T-cell (primary cell): Measurements from ENCODE around the gene MICAL3. TPM values are rescaled to one million over a fixed set of nuclear protein-coding genes. Genes with fewer than 3 reads are reported as not detected.

Source experiments
- ATAC-seq, 4 experiments: fragments of 200-7000 bp in 3 of 4; fragments of 150-1000 bp in 1 of 4; cut with Tn5 transposase; replicated peaks in 1 of 4; 1 replicate in 3 of 4; 2 replicates in 1 of 4; pipeline ENCODE4 v1.10.0; 2021; ENCODE audit warnings: moderate library complexity in 3 of 4, mild to moderate bottlenecking in 2 of 4, moderate number of reproducible peaks in 1 of 4
- CTCF ChIA-PET, 2 donors: fragments of 300-600 bp; sonication (Branson Sonifier 250); formaldehyde crosslinking; loops; one replicate each; lab custom pipeline; 2022; ENCODE audit warnings: antibody characterized with exemption in 2 of 2; lab: Charles Lee
- POLR2A ChIA-PET, 2 donors: fragments of 300-600 bp; sonication (Branson Sonifier 250); formaldehyde crosslinking; loops; one replicate each; lab custom pipeline; 2022; ENCODE audit warnings: antibody characterized with exemption in 2 of 2; lab: Charles Lee
- DNase-seq, 35 experiments: peaks; one replicate each; pipeline versions ENCODE4 v3.0.0 to v3.0.0-alpha.2; 2013 to 2023
- H3K27ac ChIP-seq: one replicate; pipeline ENCODE4 v1.5.1; 2013; ENCODE audit warnings: low read length
- H3K27me3 ChIP-seq, 2 experiments: replicated peaks in 1 of 2; 1 replicate in 1 of 2; 2 replicates in 1 of 2; pipeline versions ENCODE4 v1.6.1 to v1.7.0; 2013; ENCODE audit warnings: low read length in 1 of 2, mixed read lengths in 1 of 2; ENCODE audit not compliant: control insufficient read depth in 2 of 2, insufficient read depth in 2 of 2; ENCODE audit errors: extremely low read depth in 1 of 2
- H3K36me3 ChIP-seq, 2 donors: 1 replicate in 1 of 2; 2 replicates in 1 of 2; pipeline versions ENCODE4 v1.6.1 to v1.7.0; 2013; ENCODE audit warnings: low read length in 1 of 2; ENCODE audit not compliant: control insufficient read depth in 2 of 2, insufficient read depth in 1 of 2; ENCODE audit errors: extremely low read depth in 1 of 2
- H3K4me1 ChIP-seq, 2 experiments: 1 replicate in 1 of 2; 2 replicates in 1 of 2; pipeline versions ENCODE4 v1.6.1 to v1.7.0; 2013; ENCODE audit warnings: low read length in 2 of 2, mixed read lengths in 1 of 2; ENCODE audit not compliant: insufficient read depth in 2 of 2, control insufficient read depth in 1 of 2; ENCODE audit errors: extremely low read depth in 1 of 2
- H3K4me3 ChIP-seq, 2 donors: 1 replicate in 1 of 2; 2 replicates in 1 of 2; pipeline versions ENCODE4 v1.5.1 to v1.7.0; 2013; ENCODE audit warnings: mild to moderate bottlenecking in 2 of 2, low read length in 1 of 2, moderate library complexity in 1 of 2; ENCODE audit not compliant: control insufficient read depth in 1 of 2; ENCODE audit errors: extremely low read depth in 1 of 2
- H3K9me3 ChIP-seq: 2 replicates; pipeline ENCODE4 v1.7.0; 2013
- H3K27ac Mint-ChIP-seq, 2 donors: one replicate each; pipeline ENCODE4 v1.8.0; 2020 to 2021; ENCODE audit warnings: mild to moderate bottlenecking in 2 of 2, mixed read lengths in 2 of 2
- H3K27me3 Mint-ChIP-seq, 2 donors: one replicate each; pipeline ENCODE4 v1.8.0; 2021 to 2022; ENCODE audit warnings: mixed read lengths in 2 of 2
- H3K36me3 Mint-ChIP-seq: one replicate; pipeline ENCODE4 v1.8.0; 2021; ENCODE audit warnings: mixed read lengths
- H3K4me1 Mint-ChIP-seq, 3 donors: one replicate each; pipeline ENCODE4 v1.8.0; 2020 to 2022; ENCODE audit warnings: mixed read lengths in 3 of 3, mild to moderate bottlenecking in 1 of 3
- H3K4me3 Mint-ChIP-seq, 3 donors: one replicate each; pipeline ENCODE4 v1.8.0; 2020 to 2022; ENCODE audit warnings: mild to moderate bottlenecking in 3 of 3, mixed read lengths in 3 of 3, moderate library complexity in 3 of 3
- H3K9me3 Mint-ChIP-seq, 3 donors: one replicate each; pipeline ENCODE4 v1.8.0; 2020 to 2022; ENCODE audit warnings: mixed read lengths in 3 of 3
- WGBS: methylation state at CpG from one replicate; pipeline ENCODE4 v1.1.5; 2013; ENCODE audit warnings: missing lambda C conversion rate; ENCODE audit not compliant: insufficient coverage; 5-methylcytosine and 5-hydroxymethylcytosine counted together
- total RNA-seq, 35 experiments: library from RNA in 6 of 35; stranded (reverse) in 6 of 35; fragments of 120-200 nt in 1 of 35; gene quantifications; one replicate each; pipeline versions ENCODE4 v1.2.1 to v1.2.4 and lab custom pipeline; 2013 to 2026

Gene MICAL3
- total RNA-seq, 5 donors from 2014 or later (not counting 1 experiment from before 2014, with no cell fraction given), result 19.1 to 37.5 (median 22.3) TPM

GRCh38 chr22:18059991-18060390 is 35.6 kb upstream of the MICAL3 start:
- no peak for DNase-seq
- 60% methylated on average over 1 of the region's 5 CpGs for WGBS
- no peak for ATAC-seq
- Histone ChIP-seq H3K9me3 (no peaks in the 10 kb centered on the region), H3K4me1 (no peaks in the 10 kb centered on the region), H3K36me3 (no peaks in the 10 kb centered on the region), H3K4me3 (no peak overlapping the region), H3K27ac (no peak overlapping the region), H3K27me3 (peaks cover 0 to 24% of the 10 kb centered on the region in 2 experiments)
- no peak overlapping the region for H3K27ac Mint-ChIP-seq
- no peaks in the 10 kb centered on the region for H3K9me3 Mint-ChIP-seq
- H3K27me3 Mint-ChIP-seq, result peaks cover 15 to 19% of the 10 kb centered on the region in 2 donors
- H3K36me3 Mint-ChIP-seq, result no peaks in the 10 kb centered on the region
- peaks cover 0 to 6% (median 3%) of the 10 kb centered on the region in 3 donors for H3K4me1 Mint-ChIP-seq
- CTCF ChIA-PET, result no interaction called here
- POLR2A ChIA-PET, result no interaction called here
- H3K4me3 Mint-ChIP-seq, result no peak overlapping the region

- ChIA-PET CTCF (no interaction called here), POLR2A (interaction anchor here in 1 of 2 donors (0.7 kb wide), 1 partner anchor 30 kb away, joined by 6 read pairs; no protein-coding TSS in a partner anchor)
- no peak overlapping the region for H3K4me3 Mint-ChIP-seq
- H3K27ac ChIP-seq, result no peak overlapping the region
- ATAC-seq (no peak), DNase-seq (no peak)
- no peaks in the 10 kb centered on the region for H3K4me1 ChIP-seq
- H3K36me3 Mint-ChIP-seq, result no peaks in the 10 kb centered on the region
- no peak overlapping the region for H3K27ac Mint-ChIP-seq
- H3K27me3 Mint-ChIP-seq, result peaks cover 10 to 14% of the 10 kb centered on the region in 2 donors
- H3K36me3 ChIP-seq, result no peaks in the 10 kb centered on the region
- H3K9me3 Mint-ChIP-seq, result no peaks in the 10 kb centered on the region
- 91% methylated on average over 1 of the region's 3 CpGs for WGBS
- H3K9me3 ChIP-seq, result no peaks in the 10 kb centered on the region
- peaks cover 0 to 19% of the 10 kb centered on the region in 2 experiments for H3K27me3 ChIP-seq
- H3K4me1 Mint-ChIP-seq, result peaks cover 0 to 5% (median 0%) of the 10 kb centered on the region in 3 donors
- H3K4me3 ChIP-seq, result no peak overlapping the region
These were observed 35.1 kb upstream of the MICAL3 start for GRCh38 chr22:18059473-18059872.

- H3K9me3 Mint-ChIP-seq, result no peaks in the 10 kb centered on the region
- no peaks in the 10 kb centered on the region for H3K4me1 ChIP-seq
- peaks cover 0 to 16% of the 10 kb centered on the region in 2 experiments for H3K27me3 ChIP-seq
- H3K27ac ChIP-seq, result no peak overlapping the region
- whole genome bisulfite sequencing, result 71% methylated on average over 5 of the region's 5 CpGs
- DNase-seq (no peak), ATAC-seq (no peak)
- H3K27ac Mint-ChIP-seq, result no peak overlapping the region
- CTCF ChIA-PET, result no interaction called here
- H3K4me3 ChIP-seq, result no peak overlapping the region
- H3K36me3 ChIP-seq, result no peaks in the 10 kb centered on the region
- H3K4me1 Mint-ChIP-seq, result peaks cover 0 to 5% (median 0%) of the 10 kb centered on the region in 3 donors
- H3K4me3 Mint-ChIP-seq, result no peak overlapping the region
- peaks cover 7 to 10% of the 10 kb centered on the region in 2 donors for H3K27me3 Mint-ChIP-seq
- H3K36me3 Mint-ChIP-seq, result no peaks in the 10 kb centered on the region
- POLR2A ChIA-PET, result interaction anchor here in 1 of 2 donors (0.7 kb wide), 1 partner anchor 30 kb away, joined by 6 read pairs; no protein-coding TSS in a partner anchor
- H3K9me3 ChIP-seq, result no peaks in the 10 kb centered on the region
These were observed 34.7 kb upstream of the MICAL3 start for GRCh38 chr22:18059094-18059417.

GRCh38 chr22:18058371-18059093 is 34.2 kb upstream of the MICAL3 start:
- ChIA-PET CTCF (no interaction called here), POLR2A (no interaction called here)
- Histone ChIP-seq H3K36me3 (no peaks in the 10 kb centered on the region), H3K27me3 (peaks cover 0 to 14% of the 10 kb centered on the region in 2 experiments), H3K9me3 (no peaks in the 10 kb centered on the region), H3K4me1 (no peaks in the 10 kb centered on the region), H3K27ac (no peak overlapping the region), H3K4me3 (no peak overlapping the region)
- 84% methylated on average over 4 of the region's 7 CpGs for WGBS
- no peak overlapping the region for H3K27ac Mint-ChIP-seq
- H3K4me3 Mint-ChIP-seq, result no peak overlapping the region
- no peak for DNase-seq
- no peaks in the 10 kb centered on the region for H3K36me3 Mint-ChIP-seq
- no peak for ATAC-seq
- H3K4me1 Mint-ChIP-seq, result peaks cover 0 to 5% (median 0%) of the 10 kb centered on the region in 3 donors
- peaks cover 4 to 6% of the 10 kb centered on the region in 2 donors for H3K27me3 Mint-ChIP-seq
- no peaks in the 10 kb centered on the region for H3K9me3 Mint-ChIP-seq

GRCh38 chr22:18057568-18058209 is 33.3 kb upstream of the MICAL3 start:
- no peak overlapping the region for H3K27ac ChIP-seq
- H3K4me3 ChIP-seq, result no peak overlapping the region
- H3K9me3 Mint-ChIP-seq, result no peaks in the 10 kb centered on the region
- DNase-seq (peak in 1 of 35 experiments; percentile 18), ATAC-seq (no peak)
- H3K4me1 Mint-ChIP-seq, result peaks cover 0 to 5% (median 0%) of the 10 kb centered on the region in 3 donors
- peaks cover 0 to 11% of the 10 kb centered on the region in 2 experiments for H3K27me3 ChIP-seq
- peaks cover 4 to 5% of the 10 kb centered on the region in 2 donors for H3K27me3 Mint-ChIP-seq
- H3K4me3 Mint-ChIP-seq, result no peak overlapping the region
- H3K36me3 ChIP-seq, result no peaks in the 10 kb centered on the region
- POLR2A ChIA-PET, result no interaction called here
- H3K9me3 ChIP-seq, result no peaks in the 10 kb centered on the region
- H3K36me3 Mint-ChIP-seq, result no peaks in the 10 kb centered on the region
- 71% methylated on average over 1 of the region's 4 CpGs for WGBS
- CTCF ChIA-PET, result no interaction called here
- H3K4me1 ChIP-seq, result no peaks in the 10 kb centered on the region
- H3K27ac Mint-ChIP-seq, result no peak overlapping the region

- no peak overlapping the region for H3K27ac Mint-ChIP-seq
- no peaks in the 10 kb centered on the region for H3K36me3 ChIP-seq
- ChIA-PET CTCF (interaction anchor here in 1 of 2 donors (0.6 kb wide), 1 partner anchor 138 kb away, joined by 3 read pairs; no protein-coding TSS in a partner anchor), POLR2A (no interaction called here)
- H3K4me3 ChIP-seq, result no peak overlapping the region
- no peaks in the 10 kb centered on the region for H3K9me3 Mint-ChIP-seq
- 44% methylated on average over 6 of the region's 10 CpGs for whole genome bisulfite sequencing
- ATAC-seq, result no peak
- H3K36me3 Mint-ChIP-seq, result no peaks in the 10 kb centered on the region
- H3K27me3 Mint-ChIP-seq, result peaks cover 4 to 5% of the 10 kb centered on the region in 2 donors
- H3K9me3 ChIP-seq, result no peaks in the 10 kb centered on the region
- H3K27ac ChIP-seq, result no peak overlapping the region
- peaks cover 0 to 5% (median 0%) of the 10 kb centered on the region in 3 donors for H3K4me1 Mint-ChIP-seq
- no peaks in the 10 kb centered on the region for H3K4me1 ChIP-seq
- H3K27me3 ChIP-seq, result peaks cover 0 to 11% of the 10 kb centered on the region in 2 experiments
- no peak for DNase-seq
- no peak overlapping the region for H3K4me3 Mint-ChIP-seq
These were observed 32.6 kb upstream of the MICAL3 start for GRCh38 chr22:18056807-18057474.
